HepG2 (cell line): Measurements from ENCODE around the gene CIROP. TPM values are rescaled to one million over a fixed set of nuclear protein-coding genes. Genes with fewer than 3 reads are reported as not detected.

Experiments
- CBX1 ChIP-seq: IDR thresholded peaks from one replicate; pipeline ENCODE4 v1.6.1; 2016; ENCODE audit warnings: antibody characterized with exemption, low read depth
- CERS6 ChIP-seq: sonication (generic); formaldehyde crosslinking; IDR thresholded peaks from 2 replicates; pipeline ENCODE4 v1.5.0; 2020; ENCODE audit warnings: missing genetic modification reagents
- DMAP1 ChIP-seq: IDR thresholded peaks from 2 replicates; pipeline ENCODE4 v1.6.1; 2016
- GATA4 ChIP-seq: sonication (generic); IDR thresholded peaks from 2 replicates; pipeline ENCODE4 v1.6.1; 2016; ENCODE audit warnings: antibody characterized with exemption, low read depth, borderline replicate concordance
- HNRNPK ChIP-seq: fragments of 200-400 bp; formaldehyde crosslinking; IDR thresholded peaks from 2 replicates; pipeline ENCODE4 v1.6.1; 2018; ENCODE audit warnings: low read length, low read depth, moderate library complexity, mild to moderate bottlenecking; ENCODE audit not compliant: poor library complexity, severe bottlenecking
- KLF12 ChIP-seq: sonication (generic); formaldehyde crosslinking; IDR thresholded peaks from 2 replicates; pipeline ENCODE4 v1.4.0; 2020; ENCODE audit warnings: missing genetic modification reagents, borderline replicate concordance
- KLF6 ChIP-seq: IDR thresholded peaks from 2 replicates; pipeline ENCODE4 v1.8.0; 2016; ENCODE audit warnings: missing biosample characterization, missing genetic modification reagents
- NFYB ChIP-seq: sonication (generic); formaldehyde crosslinking; IDR thresholded peaks from 2 replicates; pipeline ENCODE4 v1.4.0; 2020; ENCODE audit warnings: missing genetic modification reagents
- SALL2 ChIP-seq: sonication (generic); formaldehyde crosslinking; IDR thresholded peaks from 2 replicates; pipeline ENCODE4 v1.8.1; 2023; ENCODE audit warnings: mild to moderate bottlenecking, missing genetic modification reagents, inconsistent platforms
- ZNF543 ChIP-seq: sonication (generic); formaldehyde crosslinking; IDR thresholded peaks from 2 replicates; pipeline ENCODE4 v1.4.0; 2020; ENCODE audit warnings: mild to moderate bottlenecking, missing genetic modification reagents
- ZNF598 ChIP-seq: sonication (generic); formaldehyde crosslinking; IDR thresholded peaks from 2 replicates; pipeline ENCODE4 v1.5.1; 2020; ENCODE audit warnings: mild to moderate bottlenecking, missing genetic modification reagents, borderline replicate concordance
- ZNF652 ChIP-seq: IDR thresholded peaks from 2 replicates; pipeline ENCODE4 v1.6.1; 2016; ENCODE audit warnings: low read depth, borderline replicate concordance
- ZSCAN21 ChIP-seq: sonication (generic); formaldehyde crosslinking; IDR thresholded peaks from 2 replicates; pipeline ENCODE4 v1.8.0; 2022; ENCODE audit warnings: mild to moderate bottlenecking, missing genetic modification reagents, moderate library complexity, borderline replicate concordance
- polyA plus RNA-seq, 8 experiments: library from polyadenylated mRNA; depleted of rRNA in 3 of 8; stranded (reverse) in 7 of 8; unstranded in 1 of 8; fragments of >200 nt; fragmentation: Illumina TruSeq in 4 of 8; extraction: Trizol in 4 of 8; gene quantifications; 2 replicates each; pipeline versions ENCODE4 v1.2.1 to v1.2.3, GENCODE V29; 2011 to 2016; ENCODE audit warnings: low read depth in 4 of 8, missing spikeins in 1 of 8, mixed read lengths in 1 of 8; ENCODE audit not compliant: insufficient read depth in 1 of 8
- total RNA-seq, 5 experiments: library from RNA; depleted of rRNA; stranded (reverse); fragments of >200 nt; fragmentation: Illumina TruSeq; extraction: Trizol; gene quantifications; 2 replicates each; pipeline ENCODE4 v1.2.3, GENCODE V29; 2016; ENCODE audit warnings: low read depth in 1 of 5
- TF ChIP-seq, protein P1 (sequence below): sonication (generic); formaldehyde crosslinking; IDR thresholded peaks from 2 replicates; pipeline ENCODE4 v1.4.0; 2020; ENCODE audit warnings: mild to moderate bottlenecking, missing genetic modification reagents
- TF ChIP-seq, protein P2 (sequence below): sonication (generic); formaldehyde crosslinking; IDR thresholded peaks from 2 replicates; pipeline ENCODE4 v1.4.0; 2020; ENCODE audit warnings: mild to moderate bottlenecking, missing genetic modification reagents

The CIROP gene
- total and polyA plus RNA-seq, 2 of the 13 experiments (the other 11 are each of a cell fraction or from before 2014, with no cell fraction given) = 0.07 TPM; not detected in 1

DNA sequence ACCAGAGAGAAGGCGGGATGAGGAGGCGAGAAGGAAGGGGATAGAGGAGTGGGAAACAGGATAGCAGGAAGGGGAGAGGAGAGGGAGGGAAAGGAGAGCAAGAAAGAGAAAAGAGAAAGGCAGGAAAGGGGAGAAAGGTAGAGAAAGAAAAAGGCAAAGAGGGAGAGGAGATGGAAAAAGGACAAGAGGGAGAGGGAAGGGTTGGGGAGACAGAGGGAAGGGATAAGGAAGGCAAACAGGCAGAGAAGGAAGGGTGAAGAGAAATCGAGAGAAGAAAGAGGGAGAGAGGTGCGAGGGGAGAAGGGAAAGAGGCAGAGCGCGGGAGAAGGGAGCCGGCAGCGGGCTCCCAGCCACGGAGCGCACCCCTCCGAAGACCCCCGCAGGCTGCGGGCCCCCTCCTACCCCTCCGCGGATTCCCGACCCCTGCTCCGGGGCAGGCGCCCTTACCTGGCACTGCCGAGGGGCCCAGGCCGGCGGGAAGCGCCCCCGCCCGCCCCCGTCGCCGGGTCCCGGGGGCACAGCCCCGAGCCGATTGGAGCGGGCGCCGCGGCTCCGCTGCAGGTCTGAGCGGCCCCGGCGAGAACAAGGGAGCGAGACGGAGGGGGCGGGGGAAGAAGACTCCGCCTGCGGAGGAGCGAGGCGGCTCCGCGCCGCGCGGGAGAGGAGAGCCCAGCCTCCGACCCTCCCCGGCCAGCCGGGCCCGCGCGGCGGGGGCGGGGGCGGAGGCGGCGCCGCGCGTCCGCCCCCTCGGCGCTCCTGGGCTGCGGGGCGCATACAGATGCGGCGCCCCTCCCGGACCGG is 47.6 kb downstream of the CIROP start, which contains the start of gene CDH24 (continued):
- TF ChIP-seq ZSCAN21 (CRISPR knock-in tag) (peak; percentile 15), ZNF652 (CRISPR knock-in tag) (no peak), CBX1 (no peak), CERS6 (CRISPR knock-in tag) (no peak), KLF12 (CRISPR knock-in tag) (no peak), ZNF598 (CRISPR knock-in tag) (no peak), DMAP1 (CRISPR knock-in tag) (no peak), ZNF543 (CRISPR knock-in tag) (no peak), SALL2 (CRISPR knock-in tag) (0 out of 2 replicates have a peak, but pooled peaks have one; percentile 5), GATA4 (no peak), NFYB (CRISPR knock-in tag) (no peak), KLF6 (CRISPR knock-in tag) (no peak), HNRNPK (peak; percentile 93)
- TF ChIP-seq, protein P1, sequence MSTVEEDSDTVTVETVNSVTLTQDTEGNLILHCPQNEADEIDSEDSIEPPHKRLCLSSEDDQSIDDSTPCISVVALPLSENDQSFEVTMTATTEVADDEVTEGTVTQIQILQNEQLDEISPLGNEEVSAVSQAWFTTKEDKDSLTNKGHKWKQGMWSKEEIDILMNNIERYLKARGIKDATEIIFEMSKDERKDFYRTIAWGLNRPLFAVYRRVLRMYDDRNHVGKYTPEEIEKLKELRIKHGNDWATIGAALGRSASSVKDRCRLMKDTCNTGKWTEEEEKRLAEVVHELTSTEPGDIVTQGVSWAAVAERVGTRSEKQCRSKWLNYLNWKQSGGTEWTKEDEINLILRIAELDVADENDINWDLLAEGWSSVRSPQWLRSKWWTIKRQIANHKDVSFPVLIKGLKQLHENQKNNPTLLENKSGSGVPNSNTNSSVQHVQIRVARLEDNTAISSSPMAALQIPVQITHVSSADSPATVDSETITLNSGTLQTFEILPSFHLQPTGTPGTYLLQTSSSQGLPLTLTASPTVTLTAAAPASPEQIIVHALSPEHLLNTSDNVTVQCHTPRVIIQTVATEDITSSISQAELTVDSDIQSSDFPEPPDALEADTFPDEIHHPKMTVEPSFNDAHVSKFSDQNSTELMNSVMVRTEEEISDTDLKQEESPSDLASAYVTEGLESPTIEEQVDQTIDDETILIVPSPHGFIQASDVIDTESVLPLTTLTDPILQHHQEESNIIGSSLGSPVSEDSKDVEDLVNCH (CRISPR knock-in tag) = 0 out of 2 replicates have a peak, but pooled peaks have one; percentile 45
- TF ChIP-seq, protein P2, sequence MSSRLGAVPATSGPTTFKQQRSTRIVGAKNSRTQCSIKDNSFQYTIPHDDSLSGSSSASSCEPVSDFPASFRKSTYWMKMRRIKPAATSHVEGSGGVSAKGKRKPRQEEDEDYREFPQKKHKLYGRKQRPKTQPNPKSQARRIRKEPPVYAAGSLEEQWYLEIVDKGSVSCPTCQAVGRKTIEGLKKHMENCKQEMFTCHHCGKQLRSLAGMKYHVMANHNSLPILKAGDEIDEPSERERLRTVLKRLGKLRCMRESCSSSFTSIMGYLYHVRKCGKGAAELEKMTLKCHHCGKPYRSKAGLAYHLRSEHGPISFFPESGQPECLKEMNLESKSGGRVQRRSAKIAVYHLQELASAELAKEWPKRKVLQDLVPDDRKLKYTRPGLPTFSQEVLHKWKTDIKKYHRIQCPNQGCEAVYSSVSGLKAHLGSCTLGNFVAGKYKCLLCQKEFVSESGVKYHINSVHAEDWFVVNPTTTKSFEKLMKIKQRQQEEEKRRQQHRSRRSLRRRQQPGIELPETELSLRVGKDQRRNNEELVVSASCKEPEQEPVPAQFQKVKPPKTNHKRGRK (CRISPR knock-in tag) = peak; percentile 100
